ENCODE results near the gene SLC7A8.

The SLC7A8 gene

GRCh38 chr14:23153851-23154796 lies 29.3 kb downstream of the SLC7A8 start:
- H2AK5ac ChIP-seq (ENCODE audit: low read depth, low read length), result no peak overlapping the region
- no peak overlapping the region for H3K4me2 ChIP-seq (ENCODE audit: insufficient read depth, low read length, poor library complexity, severe bottlenecking)
- H3K18ac ChIP-seq (ENCODE audit: low read length), result peak overlapping the region; percentile 72
- H3K9ac ChIP-seq (ENCODE audit: low read depth, low read length, poor library complexity), result no peak overlapping the region
- H3K4ac ChIP-seq (ENCODE audit: low read length), result no peak overlapping the region
- H3K23ac ChIP-seq (ENCODE audit: low read depth, low read length, poor library complexity), result peak overlapping the region; percentile 87
- peak overlapping the region; percentile 51 for H2AFZ ChIP-seq (ENCODE audit: low read length)
- H3K79me1 ChIP-seq (ENCODE audit: low read depth, low read length), result no peaks in the 10 kb centered on the region
- peak overlapping the region; percentile 36 for H3K27ac ChIP-seq (replicated peaks; ENCODE audit: low read length)
- H3K36me3 ChIP-seq (replicated peaks in 1 of 2; ENCODE audit: control insufficient read depth in 2 of 2, insufficient read depth in 2 of 2, low read length in 2 of 2), result peaks cover 2% of the 10 kb centered on the region in 2 donors
- peaks cover 7 to 16% of the 10 kb centered on the region in 2 donors for H3K4me1 ChIP-seq (ENCODE audit: control insufficient read depth in 2 of 2, insufficient read depth in 1 of 2, low read depth in 1 of 2, low read length in 2 of 2)
- H3K9me3 ChIP-seq (replicated peaks in 1 of 2; ENCODE audit: control insufficient read depth in 2 of 2, insufficient read depth in 1 of 2, low read depth in 1 of 2, low read length in 2 of 2), result no peaks in the 10 kb centered on the region
- H2BK15ac ChIP-seq (ENCODE audit: low read length), result peak overlapping the region; percentile 34
- H2BK12ac ChIP-seq (ENCODE audit: low read length), result no peak overlapping the region
- no peaks in the 10 kb centered on the region for H3K27me3 ChIP-seq (ENCODE audit: control insufficient read depth in 3 of 3, insufficient read depth in 3 of 3, low read depth in 1 of 3, low read length in 3 of 3)
- no peak overlapping the region for H2BK5ac ChIP-seq (ENCODE audit: low read length)
- WGBS, 2 donors (ENCODE audit: extremely low coverage in 2 of 2, insufficient read length in 2 of 2, insufficient replicate concordance in 1 of 2), result no CpG with 5 or more reads among the region's 28 CpGs
- H4K8ac ChIP-seq (ENCODE audit: low read depth, low read length), result peak overlapping the region; percentile 53
- H4K91ac ChIP-seq (ENCODE audit: low read depth, low read length, poor library complexity), result no peak overlapping the region
- no peak overlapping the region for H2BK120ac ChIP-seq (ENCODE audit: low read depth, low read length)
- no peak for DNase-seq (ENCODE audit: low spot score)
- no peak overlapping the region for H3K14ac ChIP-seq (ENCODE audit: low read length)
- no peak overlapping the region for H3K4me3 ChIP-seq (ENCODE audit: low read length in 2 of 2)

- no CpG with 5 or more reads among the region's 2 CpGs for WGBS, 2 donors (ENCODE audit: extremely low coverage in 2 of 2, insufficient read length in 2 of 2, insufficient replicate concordance in 1 of 2)
- no peak overlapping the region for H3K23ac ChIP-seq (ENCODE audit: low read depth, low read length, poor library complexity)
- no peak for DNase-seq (ENCODE audit: low spot score)
These were observed 32.1 kb downstream of the SLC7A8 start for GRCh38 chr14:23151342-23151741.

GRCh38 chr14:23149745-23150144 lies 33.7 kb downstream of the SLC7A8 start:
- H2BK120ac ChIP-seq (ENCODE audit: low read depth, low read length), result no peak overlapping the region
- no peak overlapping the region for H3K4ac ChIP-seq (ENCODE audit: low read length)
- peaks cover 0 to 5% of the 10 kb centered on the region in 2 donors for H3K9me3 ChIP-seq (replicated peaks in 1 of 2; ENCODE audit: control insufficient read depth in 2 of 2, insufficient read depth in 1 of 2, low read depth in 1 of 2, low read length in 2 of 2)
- no peak overlapping the region for H2BK5ac ChIP-seq (ENCODE audit: low read length)
- H3K9ac ChIP-seq (ENCODE audit: low read depth, low read length, poor library complexity), result no peak overlapping the region
- H4K91ac ChIP-seq (ENCODE audit: low read depth, low read length, poor library complexity), result no peak overlapping the region
- peaks cover 2 to 6% of the 10 kb centered on the region in 2 donors for H3K36me3 ChIP-seq (replicated peaks in 1 of 2; ENCODE audit: control insufficient read depth in 2 of 2, insufficient read depth in 2 of 2, low read length in 2 of 2)
- H2AK5ac ChIP-seq (ENCODE audit: low read depth, low read length), result no peak overlapping the region
- H2AFZ ChIP-seq (ENCODE audit: low read length), result no peak overlapping the region
- peaks cover 0 to 17% of the 10 kb centered on the region in 2 donors for H3K4me1 ChIP-seq (ENCODE audit: control insufficient read depth in 2 of 2, insufficient read depth in 1 of 2, low read depth in 1 of 2, low read length in 2 of 2)
- no peak overlapping the region for H2BK15ac ChIP-seq (ENCODE audit: low read length)
- H3K14ac ChIP-seq (ENCODE audit: low read length), result no peak overlapping the region
- H3K23ac ChIP-seq (ENCODE audit: low read depth, low read length, poor library complexity), result no peak overlapping the region
- no peak for DNase-seq (ENCODE audit: low spot score)
- H3K27me3 ChIP-seq (ENCODE audit: control insufficient read depth in 3 of 3, insufficient read depth in 3 of 3, low read depth in 1 of 3, low read length in 3 of 3), result no peaks in the 10 kb centered on the region
- no peaks in the 10 kb centered on the region for H3K79me1 ChIP-seq (ENCODE audit: low read depth, low read length)
- no peak overlapping the region for H3K27ac ChIP-seq (replicated peaks; ENCODE audit: low read length)
- no peak overlapping the region for H3K18ac ChIP-seq (ENCODE audit: low read length)
- no peak overlapping the region for H4K8ac ChIP-seq (ENCODE audit: low read depth, low read length)
- H2BK12ac ChIP-seq (ENCODE audit: low read length), result no peak overlapping the region
- H3K4me3 ChIP-seq (ENCODE audit: low read length in 2 of 2), result no peak overlapping the region
- H3K4me2 ChIP-seq (ENCODE audit: insufficient read depth, low read length, poor library complexity, severe bottlenecking), result no peak overlapping the region

More at GRCh38 chr14:23151342-23151741, 32.1 kb downstream of the SLC7A8 start:
- Histone ChIP-seq H3K4ac (ENCODE audit: low read length) (no peak overlapping the region), H3K4me1 (ENCODE audit: control insufficient read depth in 2 of 2, insufficient read depth in 1 of 2, low read depth in 1 of 2, low read length in 2 of 2) (peaks cover 6 to 19% of the 10 kb centered on the region in 2 donors), H3K36me3 (replicated peaks in 1 of 2; ENCODE audit: control insufficient read depth in 2 of 2, insufficient read depth in 2 of 2, low read length in 2 of 2) (peaks cover 2 to 6% of the 10 kb centered on the region in 2 donors), H3K18ac (ENCODE audit: low read length) (no peak overlapping the region), H3K9ac (ENCODE audit: low read depth, low read length, poor library complexity) (no peak overlapping the region), H3K79me1 (ENCODE audit: low read depth, low read length) (no peaks in the 10 kb centered on the region), H4K8ac (ENCODE audit: low read depth, low read length) (no peak overlapping the region), H3K27ac (replicated peaks; ENCODE audit: low read length) (no peak overlapping the region), H2BK120ac (ENCODE audit: low read depth, low read length) (no peak overlapping the region), H3K9me3 (replicated peaks in 1 of 2; ENCODE audit: control insufficient read depth in 2 of 2, insufficient read depth in 1 of 2, low read depth in 1 of 2, low read length in 2 of 2) (peaks cover 0 to 5% of the 10 kb centered on the region in 2 donors), H2BK5ac (ENCODE audit: low read length) (no peak overlapping the region), H3K4me3 (ENCODE audit: low read length in 2 of 2) (no peak overlapping the region), H2AFZ (ENCODE audit: low read length) (no peak overlapping the region), H3K27me3 (ENCODE audit: control insufficient read depth in 3 of 3, insufficient read depth in 3 of 3, low read depth in 1 of 3, low read length in 3 of 3) (no peaks in the 10 kb centered on the region), H3K14ac (ENCODE audit: low read length) (no peak overlapping the region), H2BK12ac (ENCODE audit: low read length) (no peak overlapping the region), H2AK5ac (ENCODE audit: low read depth, low read length) (no peak overlapping the region), H3K4me2 (ENCODE audit: insufficient read depth, low read length, poor library complexity, severe bottlenecking) (no peak overlapping the region), H2BK15ac (ENCODE audit: low read length) (no peak overlapping the region), H4K91ac (ENCODE audit: low read depth, low read length, poor library complexity) (no peak overlapping the region)

GRCh38 chr14:23148591-23149249 lies 34.7 kb downstream of the SLC7A8 start:
- Histone ChIP-seq H4K91ac (ENCODE audit: low read depth, low read length, poor library complexity) (no peak overlapping the region), H3K14ac (ENCODE audit: low read length) (no peak overlapping the region), H3K4me3 (ENCODE audit: low read length in 2 of 2) (no peak overlapping the region), H3K4me1 (ENCODE audit: control insufficient read depth in 2 of 2, insufficient read depth in 1 of 2, low read depth in 1 of 2, low read length in 2 of 2) (peaks cover 0 to 9% of the 10 kb centered on the region in 2 donors), H2BK15ac (ENCODE audit: low read length) (no peak overlapping the region), H3K79me1 (ENCODE audit: low read depth, low read length) (no peaks in the 10 kb centered on the region), H3K36me3 (replicated peaks in 1 of 2; ENCODE audit: control insufficient read depth in 2 of 2, insufficient read depth in 2 of 2, low read length in 2 of 2) (peaks cover 2 to 6% of the 10 kb centered on the region in 2 donors), H2AK5ac (ENCODE audit: low read depth, low read length) (no peak overlapping the region), H4K8ac (ENCODE audit: low read depth, low read length) (no peak overlapping the region), H3K18ac (ENCODE audit: low read length) (no peak overlapping the region), H3K9ac (ENCODE audit: low read depth, low read length, poor library complexity) (no peak overlapping the region), H3K4me2 (ENCODE audit: insufficient read depth, low read length, poor library complexity, severe bottlenecking) (no peak overlapping the region), H3K4ac (ENCODE audit: low read length) (no peak overlapping the region), H3K27me3 (ENCODE audit: control insufficient read depth in 3 of 3, insufficient read depth in 3 of 3, low read depth in 1 of 3, low read length in 3 of 3) (no peaks in the 10 kb centered on the region), H3K27ac (replicated peaks; ENCODE audit: low read length) (no peak overlapping the region), H2AFZ (ENCODE audit: low read length) (no peak overlapping the region), H3K9me3 (replicated peaks in 1 of 2; ENCODE audit: control insufficient read depth in 2 of 2, insufficient read depth in 1 of 2, low read depth in 1 of 2, low read length in 2 of 2) (peaks cover 0 to 5% of the 10 kb centered on the region in 2 donors), H2BK12ac (ENCODE audit: low read length) (no peak overlapping the region), H2BK5ac (ENCODE audit: low read length) (no peak overlapping the region), H2BK120ac (ENCODE audit: low read depth, low read length) (no peak overlapping the region), H3K23ac (ENCODE audit: low read depth, low read length, poor library complexity) (no peak overlapping the region)
- no CpG with 5 or more reads among the region's 5 CpGs for WGBS, 2 donors (ENCODE audit: extremely low coverage in 2 of 2, insufficient read length in 2 of 2, insufficient replicate concordance in 1 of 2)
- DNase-seq (ENCODE audit: low spot score), result no peak

Measured in neuronal stem cell (in vitro differentiated cells).